Measurements from ENCODE around the gene RBBP8NL.

DNA sequence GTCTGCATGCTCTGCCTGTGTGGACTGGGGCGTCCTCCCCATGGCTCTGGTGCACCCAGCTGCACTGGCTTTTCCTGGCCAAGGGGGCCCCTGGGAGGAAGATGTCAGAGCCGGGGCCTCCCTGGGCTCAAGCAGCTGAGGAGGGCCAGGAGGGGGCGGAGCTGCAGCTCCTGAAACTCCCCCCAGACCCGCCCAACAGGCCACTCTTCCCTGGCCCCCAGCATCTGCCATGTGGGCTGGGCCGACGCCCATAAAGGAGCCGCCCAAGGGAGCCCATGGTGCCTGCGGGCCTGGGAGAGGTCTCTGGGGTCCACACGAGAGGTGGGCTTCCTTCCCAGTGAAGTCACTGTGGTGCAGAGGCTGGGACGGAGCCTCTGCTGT lies 4.0 kb downstream of the RBBP8NL start:
- no peak for TF ChIP-seq SNAI2 (CRISPR knock-in tag; IDR thresholded peaks at IDR 0.05)
- TF ChIP-seq ZFP30 (CRISPR knock-in tag; IDR thresholded peaks at IDR 0.05) = no peak
- TF ChIP-seq ARNTL (CRISPR knock-in tag; IDR thresholded peaks at IDR 0.05; ENCODE audit: borderline replicate concordance, low read depth) = no peak
- TF ChIP-seq, protein P1, sequence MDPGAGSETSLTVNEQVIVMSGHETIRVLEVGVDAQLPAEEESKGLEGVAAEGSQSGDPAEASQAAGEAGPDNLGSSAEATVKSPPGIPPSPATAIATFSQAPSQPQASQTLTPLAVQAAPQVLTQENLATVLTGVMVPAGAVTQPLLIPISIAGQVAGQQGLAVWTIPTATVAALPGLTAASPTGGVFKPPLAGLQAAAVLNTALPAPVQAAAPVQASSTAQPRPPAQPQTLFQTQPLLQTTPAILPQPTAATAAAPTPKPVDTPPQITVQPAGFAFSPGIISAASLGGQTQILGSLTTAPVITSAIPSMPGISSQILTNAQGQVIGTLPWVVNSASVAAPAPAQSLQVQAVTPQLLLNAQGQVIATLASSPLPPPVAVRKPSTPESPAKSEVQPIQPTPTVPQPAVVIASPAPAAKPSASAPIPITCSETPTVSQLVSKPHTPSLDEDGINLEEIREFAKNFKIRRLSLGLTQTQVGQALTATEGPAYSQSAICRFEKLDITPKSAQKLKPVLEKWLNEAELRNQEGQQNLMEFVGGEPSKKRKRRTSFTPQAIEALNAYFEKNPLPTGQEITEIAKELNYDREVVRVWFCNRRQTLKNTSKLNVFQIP (CRISPR knock-in tag; IDR thresholded peaks at IDR 0.05; ENCODE audit: borderline replicate concordance, low read depth) = no peak
- TF ChIP-seq OSR1 (CRISPR knock-in tag; IDR thresholded peaks at IDR 0.05) = no peak
- TF ChIP-seq ZNF8 (CRISPR knock-in tag; IDR thresholded peaks at IDR 0.05) = no peak
- TF ChIP-seq, protein P2, sequence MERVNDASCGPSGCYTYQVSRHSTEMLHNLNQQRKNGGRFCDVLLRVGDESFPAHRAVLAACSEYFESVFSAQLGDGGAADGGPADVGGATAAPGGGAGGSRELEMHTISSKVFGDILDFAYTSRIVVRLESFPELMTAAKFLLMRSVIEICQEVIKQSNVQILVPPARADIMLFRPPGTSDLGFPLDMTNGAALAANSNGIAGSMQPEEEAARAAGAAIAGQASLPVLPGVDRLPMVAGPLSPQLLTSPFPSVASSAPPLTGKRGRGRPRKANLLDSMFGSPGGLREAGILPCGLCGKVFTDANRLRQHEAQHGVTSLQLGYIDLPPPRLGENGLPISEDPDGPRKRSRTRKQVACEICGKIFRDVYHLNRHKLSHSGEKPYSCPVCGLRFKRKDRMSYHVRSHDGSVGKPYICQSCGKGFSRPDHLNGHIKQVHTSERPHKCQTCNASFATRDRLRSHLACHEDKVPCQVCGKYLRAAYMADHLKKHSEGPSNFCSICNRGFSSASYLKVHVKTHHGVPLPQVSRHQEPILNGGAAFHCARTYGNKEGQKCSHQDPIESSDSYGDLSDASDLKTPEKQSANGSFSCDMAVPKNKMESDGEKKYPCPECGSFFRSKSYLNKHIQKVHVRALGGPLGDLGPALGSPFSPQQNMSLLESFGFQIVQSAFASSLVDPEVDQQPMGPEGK (CRISPR knock-in tag; IDR thresholded peaks at IDR 0.05; ENCODE audit: borderline replicate concordance) = no peak
- TF ChIP-seq CSDC2 (CRISPR knock-in tag; IDR thresholded peaks at IDR 0.05) = no peak
- no peak for TF ChIP-seq ZNF565 (CRISPR knock-in tag; conservative IDR thresholded peaks at IDR 0.05; ENCODE audit: low read depth)
- no peak for TF ChIP-seq ZFP3 (CRISPR knock-in tag; IDR thresholded peaks at IDR 0.05)
- no peak for TF ChIP-seq RARB (CRISPR knock-in tag; IDR thresholded peaks at IDR 0.05)

Data from SK-N-SH treated with all-trans-retinoic acid at 6 μM for 48 hours (cell line).